ENCODE results near the gene AGPAT3. TPM values are rescaled to one million over a fixed set of nuclear protein-coding genes. Genes with fewer than 3 reads are reported as not detected.

AGPAT3 gene
- total RNA-seq, 1 donor from 2014 or later, result 39.1 TPM

DNA sequence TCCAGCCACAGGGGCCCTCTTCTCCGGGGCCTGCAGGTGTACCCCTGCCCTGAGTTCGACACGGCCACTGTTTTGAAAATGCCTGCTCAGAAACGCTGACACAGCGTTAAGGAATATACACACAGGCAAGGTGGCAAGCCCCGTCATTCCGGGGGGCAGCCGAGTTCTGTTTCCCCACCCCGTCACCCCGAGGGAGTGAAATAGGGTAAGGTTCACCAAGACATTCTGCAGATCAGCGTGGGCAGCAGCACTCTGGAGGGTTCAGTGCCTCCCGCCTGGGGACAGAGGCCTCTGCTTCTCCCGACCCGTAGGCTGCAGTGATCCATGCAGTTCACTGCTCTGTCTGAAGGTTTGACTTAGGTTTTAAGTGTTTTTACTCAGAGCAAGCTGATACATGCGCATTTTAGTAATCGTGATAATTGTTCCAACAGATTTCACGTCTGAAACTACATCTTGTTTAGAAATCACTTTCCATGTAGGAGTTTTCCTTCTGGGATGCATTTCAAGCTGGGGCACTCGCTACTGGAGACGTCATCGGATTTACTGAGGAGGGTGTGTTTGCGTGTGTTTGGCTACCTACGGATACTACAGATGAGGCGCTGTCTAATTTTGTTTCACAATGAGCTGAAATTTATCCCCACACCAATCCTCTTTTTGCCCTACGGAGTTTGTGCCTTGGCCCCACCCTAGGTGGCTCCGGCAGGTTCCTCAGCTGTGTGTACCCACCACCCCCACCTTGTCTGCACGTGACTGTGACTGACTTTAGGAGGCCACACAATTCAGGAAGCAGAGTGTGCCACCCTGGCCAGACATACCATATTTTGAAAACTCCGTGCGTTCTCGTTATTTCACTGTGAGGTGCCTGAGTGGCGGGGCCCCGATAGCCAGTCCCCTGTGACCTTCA lies 63.5 kb downstream of the AGPAT3 start:
- no peak for TF ChIP-seq CTCF (conservative IDR thresholded peaks at IDR 0.05; ENCODE audit: low read depth, low read length)
- peak overlapping the region; percentile 33 for H3K4me3 ChIP-seq (ENCODE audit: low read depth, low read length)
- DNase-seq (ENCODE audit: low read depth), result no peak

DNA sequence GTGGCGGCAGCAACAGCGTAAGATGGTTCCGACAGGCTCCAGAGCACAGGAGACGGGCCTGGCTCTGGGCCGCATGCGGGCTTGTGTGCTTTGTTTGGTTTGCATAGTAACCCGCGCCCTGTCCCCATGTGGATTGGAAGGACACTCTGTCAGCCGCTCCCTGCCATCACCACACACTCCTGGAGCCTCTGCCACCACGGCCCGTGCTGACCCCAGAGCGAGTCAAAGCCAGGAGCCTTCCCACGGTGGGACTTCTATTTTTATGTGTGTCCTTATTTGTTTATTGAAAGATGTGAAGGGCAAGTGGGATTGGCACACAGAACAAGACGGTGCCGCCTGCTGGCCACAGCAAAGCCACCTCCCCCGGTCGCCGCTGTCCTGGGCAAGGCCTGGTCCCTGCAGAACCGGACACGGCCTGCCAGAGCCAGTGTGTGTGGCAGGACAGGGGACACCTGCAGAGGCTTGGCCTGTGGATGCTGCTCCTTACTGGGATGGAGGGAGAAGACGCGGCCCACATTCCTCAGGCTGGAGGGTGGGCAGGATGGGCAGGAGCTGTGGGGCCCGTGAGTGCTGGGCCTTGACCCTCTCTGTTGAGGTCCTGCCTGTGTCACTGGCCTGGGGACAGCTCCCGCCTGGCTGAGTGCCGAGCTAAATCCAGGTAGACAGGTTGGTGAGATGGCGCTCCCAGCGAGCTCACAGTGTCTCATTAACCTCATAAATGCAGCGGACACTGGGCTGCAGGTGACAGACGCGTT lies 64.4 kb downstream of the AGPAT3 start:
- no peak for DNase-seq (ENCODE audit: low read depth)
- TF ChIP-seq CTCF (conservative IDR thresholded peaks at IDR 0.05; ENCODE audit: low read depth, low read length), result no peak
- H3K4me3 ChIP-seq (ENCODE audit: low read depth, low read length), result no peak overlapping the region

DNA sequence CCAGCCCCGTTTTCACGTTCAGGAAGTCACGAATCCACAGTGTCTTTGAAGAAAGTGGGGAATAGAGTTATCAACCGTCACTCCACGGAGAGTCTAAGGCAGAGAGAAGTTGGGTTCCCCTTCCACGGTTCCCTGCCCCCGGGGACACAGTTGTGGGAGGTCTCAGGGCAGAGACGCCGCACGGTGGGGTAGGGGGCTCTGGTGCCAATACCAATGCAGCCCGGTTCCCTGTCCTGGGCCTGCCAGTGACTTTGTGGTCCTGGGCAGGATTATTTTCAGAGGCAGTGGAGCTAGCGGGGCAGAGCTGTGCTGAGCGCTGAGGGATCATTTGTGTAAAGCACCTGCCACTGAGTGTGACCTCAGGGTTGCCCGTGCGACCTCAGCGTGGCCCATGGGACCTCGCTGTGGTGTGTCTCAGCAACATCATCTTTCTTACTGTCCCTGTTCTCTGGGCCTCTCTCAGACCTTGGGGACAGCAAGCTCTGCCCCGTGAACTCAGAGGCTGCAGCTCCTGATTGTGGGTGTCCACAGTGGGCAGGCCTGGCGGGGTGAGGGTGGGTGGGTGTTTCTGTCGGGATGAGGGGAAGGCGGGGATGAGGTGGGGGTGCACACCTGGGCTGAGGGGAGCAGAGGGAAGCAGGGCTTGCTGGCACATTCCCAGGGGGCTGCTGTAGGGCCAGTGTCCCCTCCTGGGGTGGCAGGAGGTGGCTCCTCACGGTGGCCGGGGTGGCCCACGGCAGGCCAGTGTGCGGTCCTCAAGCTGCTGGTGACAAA lies 65.2 kb downstream of the AGPAT3 start:
- H3K4me3 ChIP-seq (ENCODE audit: low read depth, low read length), result no peak overlapping the region
- no peak for DNase-seq (ENCODE audit: low read depth)
- TF ChIP-seq CTCF (conservative IDR thresholded peaks at IDR 0.05; ENCODE audit: low read depth, low read length), result no peak

GRCh38 chr21:43930848-43931375 lies 65.9 kb downstream of the AGPAT3 start:
- no peak for DNase-seq (ENCODE audit: low read depth)
- H3K4me3 ChIP-seq (ENCODE audit: low read depth, low read length), result no peak overlapping the region
- TF ChIP-seq CTCF (conservative IDR thresholded peaks at IDR 0.05; ENCODE audit: low read depth, low read length), result no peak

GRCh38 chr21:43931489-43931888 lies 66.5 kb downstream of the AGPAT3 start:
- H3K4me3 ChIP-seq (ENCODE audit: low read depth, low read length), result no peak overlapping the region
- TF ChIP-seq CTCF (conservative IDR thresholded peaks at IDR 0.05; ENCODE audit: low read depth, low read length), result no peak

GRCh38 chr21:43932005-43932404 lies 67.0 kb downstream of the AGPAT3 start:
- no peak overlapping the region for H3K4me3 ChIP-seq (ENCODE audit: low read depth, low read length)
- DNase-seq (ENCODE audit: low read depth), result no peak
- no peak for TF ChIP-seq CTCF (conservative IDR thresholded peaks at IDR 0.05; ENCODE audit: low read depth, low read length)

More at GRCh38 chr21:43931489-43931888, 66.5 kb downstream of the AGPAT3 start:
- DNase-seq (ENCODE audit: low read depth), result no peak
